GM12892 (cell line): Measurements from ENCODE around the gene ZCWPW2.

Source experiments
- POLR2A ChIP-seq: IDR thresholded peaks from 2 replicates; pipeline ENCODE4 v1.6.1; 2011; ENCODE audit warnings: low read depth, low read length, control low read depth
- POLR2AphosphoS5 ChIP-seq: IDR thresholded peaks from 2 replicates; pipeline ENCODE4 v1.6.1; 2011; ENCODE audit warnings: low read depth, low read length, control low read depth

DNA sequence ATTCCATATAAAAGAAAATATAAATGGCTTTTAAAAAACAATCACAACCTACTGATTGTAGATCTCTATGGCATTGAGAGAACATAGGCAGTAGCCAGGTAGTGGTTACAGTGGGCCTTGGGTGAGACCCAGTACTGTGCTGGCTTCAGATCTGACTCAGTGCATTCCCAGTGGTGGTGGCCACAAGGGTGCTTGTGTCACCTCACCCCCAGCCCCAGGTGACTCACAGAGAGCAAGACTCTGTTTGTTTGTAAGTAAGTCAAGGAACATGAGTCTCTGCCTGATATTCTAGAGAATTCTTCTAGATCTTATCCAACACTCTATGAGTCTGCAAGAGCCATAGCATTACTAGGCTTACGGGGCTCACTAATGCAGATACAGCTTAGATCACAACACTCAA lies 118.9 kb downstream of the ZCWPW2 start:
- TF ChIP-seq POLR2A (no peak), POLR2AphosphoS5 (no peak)
